Spleen (tissue), 11 donors: Measurements from ENCODE around the gene CBFA2T2. TPM values are rescaled to one million over a fixed set of nuclear protein-coding genes. Genes with fewer than 3 reads are reported as not detected.

Experiments used
- DNase-seq: peaks from one replicate; pipeline ENCODE4 v3.0.0-alpha.2; 2020
- H3K27ac ChIP-seq, 8 donors: fragments of 200-600 bp; sonication (generic) in 7 of 8; 1 replicate in 4 of 8; 2 replicates in 4 of 8; pipeline versions ENCODE4 v1.5.0 to v1.8.0; 2016 to 2021; ENCODE audit warnings: inconsistent platforms in 4 of 8, mild to moderate bottlenecking in 4 of 8, moderate library complexity in 1 of 8
- H3K27me3 ChIP-seq, 7 donors: fragments of 200-600 bp; sonication (generic) in 6 of 7; replicated peaks in 1 of 7; 1 replicate in 4 of 7; 2 replicates in 3 of 7; pipeline versions ENCODE4 v1.5.0 to v1.8.0; 2016 to 2021; ENCODE audit warnings: inconsistent platforms in 3 of 7, mild to moderate bottlenecking in 1 of 7
- H3K36me3 ChIP-seq, 6 donors: fragments of 200-600 bp; sonication (generic) in 5 of 6; 1 replicate in 4 of 6; 2 replicates in 2 of 6; pipeline versions ENCODE4 v1.5.0 to v1.8.0; 2016 to 2021; ENCODE audit warnings: inconsistent platforms in 2 of 6
- H3K4me1 ChIP-seq, 6 donors: fragments of 200-600 bp; sonication (generic) in 5 of 6; 1 replicate in 3 of 6; 2 replicates in 3 of 6; pipeline versions ENCODE4 v1.5.0 to v1.8.0; 2016 to 2021; ENCODE audit warnings: inconsistent platforms in 3 of 6
- H3K4me3 ChIP-seq, 8 donors: fragments of 200-600 bp; sonication (generic) in 7 of 8; 1 replicate in 4 of 8; 2 replicates in 4 of 8; pipeline versions ENCODE4 v1.5.0 to v1.8.0; 2016 to 2021; ENCODE audit warnings: inconsistent platforms in 4 of 8, mild to moderate bottlenecking in 4 of 8, moderate library complexity in 2 of 8
- H3K9me3 ChIP-seq, 8 donors: fragments of 200-600 bp; sonication (generic) in 7 of 8; 1 replicate in 4 of 8; 2 replicates in 4 of 8; pipeline versions ENCODE4 v1.5.0 to v1.8.0; 2016 to 2021; ENCODE audit warnings: inconsistent platforms in 4 of 8
- POLR2A ChIP-seq, 3 donors: fragments of 450-650 bp; IDR thresholded peaks; one replicate each; pipeline ENCODE4 v1.5.1; 2017; ENCODE audit warnings: antibody characterized with exemption in 3 of 3, mild to moderate bottlenecking in 1 of 3
- POLR2AphosphoS5 ChIP-seq, 3 donors: sonication (generic); formaldehyde crosslinking; IDR thresholded peaks; one replicate each; pipeline ENCODE4 v1.5.1; 2017; ENCODE audit warnings: antibody characterized with exemption in 3 of 3
- WGBS, 5 donors: extraction: QIAGEN DNeasy Blood & Tissue Kit in 3 of 5; methylation state at CpG; one replicate each; pipeline versions ENCODE4 v1.1.5 to v1.1.7; 2013 to 2018; 5-methylcytosine and 5-hydroxymethylcytosine counted together
- intact Hi-C: fragments of 100-400 bp; cut with DNase I; formaldehyde crosslinking; loops from one replicate; pipeline ENCODE4 v1.15.0; 2023; ENCODE audit warnings: low total_unique reads
- polyA plus RNA-seq, 3 donors: library from polyadenylated mRNA; stranded (reverse); fragments of 200-250 nt; gene quantifications; one replicate each; pipeline ENCODE4 v1.2.1, GENCODE V29; 2013
- total RNA-seq, 7 donors: library from RNA; depleted of rRNA in 3 of 7; stranded (reverse); fragments of >200 nt in 3 of 7; fragmentation: NEBNext Ultra II Directional in 4 of 7; extraction: Animal tissue kit (Norgen Biotek cat#: 25700) in 4 of 7; gene quantifications; one replicate each; pipeline versions ENCODE4 v1.1.0 to v1.2.1, GENCODE V29; 2016 to 2021
- TF ChIP-seq, protein P1 (sequence below), 11 experiments: fragments of 200-600 bp in 7 of 11; fragments of 450-650 bp in 4 of 11; sonication (generic) in 4 of 11; IDR thresholded peaks in 8 of 11; conservative IDR thresholded peaks in 3 of 11; 1 replicate in 7 of 11; 2 replicates in 4 of 11; pipeline versions ENCODE4 v1.4.0 to v1.8.0; 2016 to 2021; ENCODE audit warnings: antibody characterized with exemption in 11 of 11, inconsistent platforms in 4 of 11, mild to moderate bottlenecking in 1 of 11
- donor health status: healthy with polysubstance abuse.
- donor health status: DM: no; HTN: no; CAD: no; lungs with moderate emphysema.
- donor health status: DM: no; HTN: no; CAD: no.
- donor health status: Bipolar disorder and iron deficiency.
- donor health status: healthy.
- donor health status: DM: no; HTN: no; CAD: no.
- donor health status: DM: yes; HTN: yes; CAD: no.

The CBFA2T2 gene
- total and polyA plus RNA-seq, 10 donors, result 3.3 to 25.4 (median 17.8) TPM

- 60 to 72% (median 62%) methylated on average over 16 of the region's 16 CpGs for WGBS, 5 donors
- TF ChIP-seq POLR2A (IDR thresholded peaks at IDR 0.05) (no peak), POLR2AphosphoS5 (IDR thresholded peaks at IDR 0.05) (peak in 2 of 3 donors; percentile 43 to 61)
- DNase-seq, result no peak
- no peaks in the 10 kb centered on the region for H3K27me3 ChIP-seq
- no peaks in the 10 kb centered on the region for H3K9me3 ChIP-seq
- intact Hi-C loops, result no loop called here
- H3K4me1 ChIP-seq, result peaks cover 13 to 62% (median 53%) of the 10 kb centered on the region in 6 donors
- peak overlapping the region in 5 of 8 donors; percentile 48 to 83 (median 59) for H3K4me3 ChIP-seq
- H3K27ac ChIP-seq, result peak overlapping the region; percentile 66 to 89 (median 84)
- peaks cover 0 to 22% (median 0%) of the 10 kb centered on the region in 6 donors for H3K36me3 ChIP-seq
These were observed 185.5 kb downstream of the CBFA2T2 start for GRCh38 chr20:33675136-33675959.

DNA sequence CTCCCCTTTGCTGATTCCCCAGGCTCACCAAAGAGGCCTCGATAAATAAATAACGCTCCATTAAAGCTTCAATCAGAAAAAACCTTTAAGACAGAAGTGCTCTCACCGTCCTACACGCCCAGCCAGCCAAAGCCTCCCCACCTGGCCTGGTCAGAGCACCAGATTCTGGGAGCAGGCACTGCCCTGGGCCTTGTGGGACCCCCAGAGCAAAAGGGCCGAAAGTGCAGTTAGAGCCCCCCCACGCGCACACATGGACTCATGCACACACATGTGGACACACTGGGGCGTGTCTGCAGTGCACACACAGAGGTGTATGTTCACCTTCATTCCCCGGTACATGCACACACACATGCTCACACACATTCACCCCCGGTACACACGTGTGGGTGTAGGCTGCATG lies 186.2 kb downstream of the CBFA2T2 start:
- 95 to 98% (median 95%) methylated on average over 11 of the region's 11 CpGs for WGBS, 5 donors
- H3K36me3 ChIP-seq, result peaks cover 0 to 14% (median 0%) of the 10 kb centered on the region in 6 donors
- peak overlapping the region; percentile 66 to 89 (median 84) for H3K27ac ChIP-seq
- TF ChIP-seq POLR2A (IDR thresholded peaks at IDR 0.05) (no peak), POLR2AphosphoS5 (IDR thresholded peaks at IDR 0.05) (no peak)
- TF ChIP-seq, protein P1, sequence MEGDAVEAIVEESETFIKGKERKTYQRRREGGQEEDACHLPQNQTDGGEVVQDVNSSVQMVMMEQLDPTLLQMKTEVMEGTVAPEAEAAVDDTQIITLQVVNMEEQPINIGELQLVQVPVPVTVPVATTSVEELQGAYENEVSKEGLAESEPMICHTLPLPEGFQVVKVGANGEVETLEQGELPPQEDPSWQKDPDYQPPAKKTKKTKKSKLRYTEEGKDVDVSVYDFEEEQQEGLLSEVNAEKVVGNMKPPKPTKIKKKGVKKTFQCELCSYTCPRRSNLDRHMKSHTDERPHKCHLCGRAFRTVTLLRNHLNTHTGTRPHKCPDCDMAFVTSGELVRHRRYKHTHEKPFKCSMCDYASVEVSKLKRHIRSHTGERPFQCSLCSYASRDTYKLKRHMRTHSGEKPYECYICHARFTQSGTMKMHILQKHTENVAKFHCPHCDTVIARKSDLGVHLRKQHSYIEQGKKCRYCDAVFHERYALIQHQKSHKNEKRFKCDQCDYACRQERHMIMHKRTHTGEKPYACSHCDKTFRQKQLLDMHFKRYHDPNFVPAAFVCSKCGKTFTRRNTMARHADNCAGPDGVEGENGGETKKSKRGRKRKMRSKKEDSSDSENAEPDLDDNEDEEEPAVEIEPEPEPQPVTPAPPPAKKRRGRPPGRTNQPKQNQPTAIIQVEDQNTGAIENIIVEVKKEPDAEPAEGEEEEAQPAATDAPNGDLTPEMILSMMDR (IDR thresholded peaks at IDR 0.05 in 8 of 11, conservative IDR thresholded peaks at IDR 0.05 in 3 of 11), result no peak
- H3K9me3 ChIP-seq, result no peaks in the 10 kb centered on the region
- intact Hi-C loops, result no loop called here
- peaks cover 13 to 63% (median 53%) of the 10 kb centered on the region in 6 donors for H3K4me1 ChIP-seq
- DNase-seq, result no peak
- H3K27me3 ChIP-seq, result no peaks in the 10 kb centered on the region
- no peak overlapping the region for H3K4me3 ChIP-seq

GRCh38 chr20:33676652-33677645 lies 187.1 kb downstream of the CBFA2T2 start:
- Histone ChIP-seq H3K4me3 (no peak overlapping the region), H3K4me1 (peaks cover 13 to 62% (median 53%) of the 10 kb centered on the region in 6 donors), H3K27me3 (no peaks in the 10 kb centered on the region), H3K9me3 (no peaks in the 10 kb centered on the region), H3K36me3 (peaks cover 0 to 8% (median 0%) of the 10 kb centered on the region in 6 donors), H3K27ac (peak overlapping the region in 3 of 8 donors; percentile 85 to 87 (median 87))
- no peak for TF ChIP-seq POLR2AphosphoS5 (IDR thresholded peaks at IDR 0.05)
- TF ChIP-seq, protein P1 (IDR thresholded peaks at IDR 0.05 in 8 of 11, conservative IDR thresholded peaks at IDR 0.05 in 3 of 11), result no peak
- TF ChIP-seq POLR2A (IDR thresholded peaks at IDR 0.05), result no peak
- WGBS, 5 donors, result 94 to 97% (median 96%) methylated on average over 27 to 31 of the region's 31 CpGs
- intact Hi-C loops, result no loop called here
- no peak for DNase-seq

- no peak overlapping the region for H3K27ac ChIP-seq
- H3K36me3 ChIP-seq, result peaks cover 0 to 8% (median 0%) of the 10 kb centered on the region in 6 donors
- no peak overlapping the region for H3K4me3 ChIP-seq
- peaks cover 13 to 50% (median 44%) of the 10 kb centered on the region in 6 donors for H3K4me1 ChIP-seq
- H3K27me3 ChIP-seq, result no peaks in the 10 kb centered on the region
- H3K9me3 ChIP-seq, result no peaks in the 10 kb centered on the region
- intact Hi-C loops, result no loop called here
- DNase-seq, result no peak
- WGBS, 5 donors, result 89 to 96% (median 92%) methylated on average over 11 to 15 of the region's 15 CpGs
- no peak for TF ChIP-seq POLR2A (IDR thresholded peaks at IDR 0.05)
- no peak for TF ChIP-seq POLR2AphosphoS5 (IDR thresholded peaks at IDR 0.05)
- TF ChIP-seq, protein P1 (IDR thresholded peaks at IDR 0.05 in 8 of 11, conservative IDR thresholded peaks at IDR 0.05 in 3 of 11), result no peak
These were observed 188.3 kb downstream of the CBFA2T2 start for GRCh38 chr20:33677991-33678702.
